ENCODE measurements around the gene ST8SIA2.

ST8SIA2 gene

DNA sequence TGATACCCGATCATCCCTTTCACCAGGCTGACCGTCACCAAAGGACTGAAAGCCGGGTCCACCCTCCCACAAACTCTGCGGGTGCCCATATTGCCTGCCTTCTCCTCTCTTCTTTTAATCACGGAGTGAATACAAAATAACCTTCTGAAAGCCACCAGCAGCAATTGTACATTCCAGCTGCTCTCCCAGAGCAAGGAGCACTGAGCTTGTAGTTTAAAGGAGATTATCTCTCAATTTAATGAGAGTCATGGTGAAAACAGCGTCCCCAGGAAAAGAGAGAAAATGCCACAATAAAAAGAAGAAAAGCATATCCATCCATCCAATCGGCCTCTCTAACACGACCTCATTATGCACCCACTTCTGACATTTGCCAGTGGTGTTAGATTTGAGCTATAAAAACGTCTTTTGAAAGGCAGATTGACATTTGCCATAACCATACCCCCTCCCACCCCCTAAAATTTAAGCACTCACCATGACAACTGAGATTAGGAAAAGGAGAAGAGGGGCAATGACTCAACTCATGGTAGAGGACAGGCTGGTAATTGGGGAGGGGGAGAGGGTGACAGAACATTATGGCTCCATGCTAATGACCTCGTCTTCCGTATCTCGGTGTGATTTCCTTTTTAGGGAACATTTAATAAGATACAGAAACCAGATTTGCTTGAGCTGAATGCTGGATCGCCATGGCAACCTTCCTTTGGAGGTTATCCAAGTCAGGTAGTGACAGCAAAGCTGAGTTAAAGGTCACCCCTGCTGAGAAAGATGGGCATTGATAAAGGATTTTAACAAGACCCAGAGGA, 106.2 kb downstream of the ST8SIA2 start:
- no peak for DNase-seq

GRCh38 chr15:92502336-92502735, 108.7 kb downstream of the ST8SIA2 start:
- DNase-seq = no peak

GRCh38 chr15:92502930-92503857, 109.5 kb downstream of the ST8SIA2 start:
- DNase-seq = no peak

- DNase-seq = no peak
These were observed 110.2 kb downstream of the ST8SIA2 start for GRCh38 chr15:92503889-92504288.

DNA sequence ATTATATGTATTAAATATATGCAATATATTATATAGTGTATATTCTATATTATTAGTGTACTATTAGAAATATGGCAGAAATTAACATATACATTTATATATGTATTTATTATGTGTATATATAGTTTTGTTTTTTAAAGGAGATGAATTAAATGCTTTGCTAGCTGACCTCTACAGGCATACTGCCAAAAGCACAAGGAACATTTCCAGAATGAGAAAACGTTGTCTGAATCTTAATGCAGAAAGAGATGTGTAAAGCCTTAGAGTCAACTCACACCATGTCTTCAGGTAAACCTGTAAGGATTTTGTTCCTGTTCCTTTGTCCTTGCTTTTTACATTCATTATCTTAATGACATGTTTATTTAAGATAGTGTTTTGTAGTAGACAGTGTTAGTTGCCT, 111.9 kb downstream of the ST8SIA2 start:
- DNase-seq = no peak

GRCh38 chr15:92506506-92506905, 112.8 kb downstream of the ST8SIA2 start:
- DNase-seq = no peak

GRCh38 chr15:92510163-92510882, 116.6 kb downstream of the ST8SIA2 start:
- DNase-seq = no peak
